ENCODE data around the gene GLYR1. TPM values are rescaled to one million over a fixed set of nuclear protein-coding genes. Genes with fewer than 3 reads are reported as not detected.

The GLYR1 gene
- total and polyA plus RNA-seq, 9 of the 15 experiments (the other 6 are each of a cell fraction or from before 2014, with no cell fraction given) = 6.7 to 99.2 (median 60.2) TPM

DNA sequence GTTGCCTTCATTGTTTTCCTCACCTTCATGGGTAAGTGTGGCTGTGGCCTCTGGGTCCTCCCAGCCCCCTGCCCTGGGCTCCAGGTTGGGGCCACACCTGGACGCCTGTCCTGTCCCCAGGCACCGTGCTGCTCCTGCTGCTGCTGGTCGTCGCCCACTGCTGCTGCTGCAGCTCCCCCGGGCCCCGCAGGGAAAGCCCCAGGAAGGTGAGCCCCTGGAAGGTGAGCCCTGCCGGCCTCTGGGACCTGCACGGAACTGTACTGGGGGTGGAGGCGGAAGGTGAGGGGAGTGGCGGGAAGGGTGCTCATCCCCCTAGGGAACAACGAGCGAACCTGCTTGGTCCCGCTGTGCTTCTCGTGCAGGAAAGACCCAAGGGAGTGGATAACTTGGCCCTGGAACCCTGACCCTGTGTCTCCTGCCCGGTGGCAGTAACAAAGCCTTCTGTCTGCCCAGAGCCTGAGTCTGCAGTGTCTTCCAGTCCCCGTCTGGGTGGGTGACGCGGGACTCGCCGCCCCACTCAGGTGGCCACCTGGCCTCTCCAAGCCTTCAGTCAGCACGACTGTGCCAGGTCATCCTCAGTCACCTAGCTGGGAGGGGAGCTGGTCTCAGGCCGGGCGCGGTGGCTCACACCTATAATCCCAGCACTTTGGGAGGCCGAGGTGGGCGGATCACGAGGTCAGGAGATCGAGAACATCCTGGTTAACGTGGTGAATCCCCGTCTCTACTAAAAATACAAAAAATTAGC lies 51.1 kb downstream of the GLYR1 start:
- in situ Hi-C loops (cut with MboI) = no loop called here
- no peak for DNase-seq (ENCODE audit: extremely low read depth in 1 of 4, low spot score in 3 of 4)
- H3K4me2 ChIP-seq (ENCODE audit: insufficient read depth, low read length) = no peak overlapping the region
- no peaks in the 10 kb centered on the region for H3K79me2 ChIP-seq (ENCODE audit: control insufficient read depth, insufficient read depth, low read length)
- peaks cover 13% of the 10 kb centered on the region; the same call in 1 of the 3 replicates for H3K36me3 ChIP-seq (ENCODE audit: control insufficient read depth, insufficient read depth, low read length)
- H3K9me3 ChIP-seq (replicated peaks; ENCODE audit: control insufficient read depth, insufficient read depth, low read depth, low read length) = no peaks in the 10 kb centered on the region
- no peak overlapping the region for H3K4me3 ChIP-seq
- H2AFZ ChIP-seq (ENCODE audit: low read depth, low read length) = no peak overlapping the region
- ChIA-PET CTCF (ENCODE audit: low intra/inter-chr PET ratio) (no interaction called here), POLR2A (no interaction called here)
- intact Hi-C loops (cut with micrococcal nuclease) = no loop called here
- ATAC-seq = no peak
- H3K9ac ChIP-seq (ENCODE audit: insufficient read depth in 1 of 2, low read depth in 2 of 2, low read length in 2 of 2) = 0 out of 4 replicates have a peak overlapping the region, but pooled peaks of 1 of the 2 experiments have one; percentile 28
- TF ChIP-seq POLR2G (IDR thresholded peaks at IDR 0.05; ENCODE audit: low read depth, low read length) (0 out of 2 replicates have a peak, but pooled peaks have one; percentile 9), RNF2 (IDR thresholded peaks at IDR 0.05) (no peak)
- H3K9me1 ChIP-seq (ENCODE audit: control insufficient read depth, insufficient read depth, low read length) = no peaks in the 10 kb centered on the region
- FAIRE-seq = no peak
- no peak overlapping the region for H3K27ac ChIP-seq (ENCODE audit: extremely low read depth, low read depth, low read length)
- WGBS (ENCODE audit: insufficient coverage, low coverage, missing lambda C conversion rate) = 83% methylated on average over 30 of the region's 30 CpGs
- no peaks in the 10 kb centered on the region for H3K27me3 ChIP-seq (ENCODE audit: control insufficient read depth in 2 of 2, insufficient read depth in 2 of 2, low read length in 2 of 2)
- H3K4me1 ChIP-seq (replicated peaks in 1 of 2; ENCODE audit: control insufficient read depth in 2 of 2, insufficient read depth in 2 of 2, low read length in 2 of 2) = peaks cover 3 to 37% of the 10 kb centered on the region in 2 experiments; a peak in 3 of 5 replicates
- no peaks in the 10 kb centered on the region for H4K20me1 ChIP-seq (replicated peaks; ENCODE audit: control insufficient read depth, insufficient read depth, low read length)
- no TSS peak for BruUV-seq (replicated peaks)

DNA sequence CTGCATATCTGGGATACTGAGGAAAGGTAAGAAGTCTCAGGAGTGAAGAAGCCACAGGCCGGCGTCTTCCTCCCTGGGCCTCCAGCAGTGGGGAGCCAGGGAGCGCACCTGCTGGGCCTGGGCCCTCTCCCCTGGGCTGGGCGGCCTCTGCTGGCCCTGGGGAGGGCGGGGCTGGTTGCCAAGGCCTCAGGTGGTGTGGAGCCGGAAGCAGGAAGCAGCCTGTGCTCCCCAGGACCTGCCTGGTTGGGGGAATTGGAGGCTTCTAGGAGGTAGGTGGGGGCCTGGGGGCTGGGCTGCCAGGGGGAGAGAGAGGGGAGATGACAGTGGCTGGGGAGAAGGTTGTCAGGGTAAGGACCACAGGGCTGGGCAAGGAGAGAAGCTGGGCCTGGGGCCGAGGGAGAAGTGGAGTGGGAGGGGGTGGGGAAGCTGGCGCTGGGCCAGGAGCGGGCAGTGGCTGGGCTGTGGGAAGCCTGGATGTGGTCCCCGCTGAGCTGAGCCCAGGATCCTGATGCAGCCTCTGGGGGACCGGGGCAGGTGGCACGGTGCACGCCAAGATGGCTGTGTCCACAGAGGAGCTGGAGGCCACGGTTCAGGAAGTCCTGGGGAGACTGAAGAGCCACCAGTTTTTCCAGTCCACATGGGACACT lies 51.8 kb downstream of the GLYR1 start, which contains the start of gene SMIM22:
TSS of gene SMIM22 (plus strand) at position 189 of the 647 bp plus-strand sequence. CDS start at position 555, 366 bp downstream.
- Histone ChIP-seq H3K9ac (ENCODE audit: insufficient read depth in 1 of 2, low read depth in 2 of 2, low read length in 2 of 2) (0 out of 4 replicates have a peak within 1 kb of the TSS, but pooled peaks of 1 of the 2 experiments have one; percentile 28), H3K27me3 (ENCODE audit: control insufficient read depth in 2 of 2, insufficient read depth in 2 of 2, low read length in 2 of 2) (no peaks in the 10 kb centered on the region), H3K36me3 (ENCODE audit: control insufficient read depth, insufficient read depth, low read length) (peaks cover 13% of the 10 kb centered on the region; the same call in 1 of the 3 replicates), H3K4me1 (replicated peaks in 1 of 2; ENCODE audit: control insufficient read depth in 2 of 2, insufficient read depth in 2 of 2, low read length in 2 of 2) (peaks cover 0 to 31% of the 10 kb centered on the region in 2 experiments; a peak in 2 of 5 replicates), H2AFZ (ENCODE audit: low read depth, low read length) (no peak within 1 kb of the TSS), H3K4me3 (no peak within 1 kb of the TSS), H3K79me2 (ENCODE audit: control insufficient read depth, insufficient read depth, low read length) (no peaks in the 10 kb centered on the region), H4K20me1 (replicated peaks; ENCODE audit: control insufficient read depth, insufficient read depth, low read length) (no peaks in the 10 kb centered on the region), H3K4me2 (ENCODE audit: insufficient read depth, low read length) (no peak within 1 kb of the TSS), H3K9me1 (ENCODE audit: control insufficient read depth, insufficient read depth, low read length) (no peaks in the 10 kb centered on the region), H3K9me3 (replicated peaks; ENCODE audit: control insufficient read depth, insufficient read depth, low read depth, low read length) (no peaks in the 10 kb centered on the region), H3K27ac (ENCODE audit: extremely low read depth, low read depth, low read length) (no peak within 1 kb of the TSS)
- intact Hi-C loops (cut with micrococcal nuclease) (no loop called here), in situ Hi-C loops (cut with MboI) (no loop called here)
- no TSS peak for BruUV-seq (replicated peaks)
- ChIA-PET POLR2A (no interaction called here), CTCF (ENCODE audit: low intra/inter-chr PET ratio) (no interaction called here)
- no peak for DNase-seq (ENCODE audit: extremely low read depth in 1 of 4, low spot score in 3 of 4)
- peak; percentile 19; the same call in 1 of the 3 replicates for ATAC-seq
- 75% methylated on average over 10 of the region's 14 CpGs for WGBS (ENCODE audit: insufficient coverage, low coverage, missing lambda C conversion rate)
- FAIRE-seq = no peak
- no peak for TF ChIP-seq SRSF7 (optimal IDR thresholded peaks at IDR 0.05; ENCODE audit: low read depth, low read length)
- TF ChIP-seq, protein P1, sequence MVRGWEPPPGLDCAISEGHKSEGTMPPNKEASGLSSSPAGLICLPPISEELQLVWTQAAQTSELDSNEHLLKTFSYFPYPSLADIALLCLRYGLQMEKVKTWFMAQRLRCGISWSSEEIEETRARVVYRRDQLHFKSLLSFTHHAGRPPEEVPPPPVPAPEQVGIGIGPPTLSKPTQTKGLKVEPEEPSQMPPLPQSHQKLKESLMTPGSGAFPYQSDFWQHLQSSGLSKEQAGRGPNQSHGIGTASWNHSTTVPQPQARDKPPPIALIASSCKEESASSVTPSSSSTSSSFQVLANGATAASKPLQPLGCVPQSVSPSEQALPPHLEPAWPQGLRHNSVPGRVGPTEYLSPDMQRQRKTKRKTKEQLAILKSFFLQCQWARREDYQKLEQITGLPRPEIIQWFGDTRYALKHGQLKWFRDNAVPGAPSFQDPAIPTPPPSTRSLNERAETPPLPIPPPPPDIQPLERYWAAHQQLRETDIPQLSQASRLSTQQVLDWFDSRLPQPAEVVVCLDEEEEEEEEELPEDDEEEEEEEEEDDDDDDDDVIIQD (CRISPR knock-in tag; IDR thresholded peaks at IDR 0.05) = no peak
- no peak for TF ChIP-seq MAFF (IDR thresholded peaks at IDR 0.05; ENCODE audit: low read length)
- TF ChIP-seq KDM4B (IDR thresholded peaks at IDR 0.05; ENCODE audit: borderline replicate concordance in 2 of 2, low read depth in 1 of 2) = no peak
- no peak for TF ChIP-seq ARNT (IDR thresholded peaks at IDR 0.05)
- TF ChIP-seq, protein P2, sequence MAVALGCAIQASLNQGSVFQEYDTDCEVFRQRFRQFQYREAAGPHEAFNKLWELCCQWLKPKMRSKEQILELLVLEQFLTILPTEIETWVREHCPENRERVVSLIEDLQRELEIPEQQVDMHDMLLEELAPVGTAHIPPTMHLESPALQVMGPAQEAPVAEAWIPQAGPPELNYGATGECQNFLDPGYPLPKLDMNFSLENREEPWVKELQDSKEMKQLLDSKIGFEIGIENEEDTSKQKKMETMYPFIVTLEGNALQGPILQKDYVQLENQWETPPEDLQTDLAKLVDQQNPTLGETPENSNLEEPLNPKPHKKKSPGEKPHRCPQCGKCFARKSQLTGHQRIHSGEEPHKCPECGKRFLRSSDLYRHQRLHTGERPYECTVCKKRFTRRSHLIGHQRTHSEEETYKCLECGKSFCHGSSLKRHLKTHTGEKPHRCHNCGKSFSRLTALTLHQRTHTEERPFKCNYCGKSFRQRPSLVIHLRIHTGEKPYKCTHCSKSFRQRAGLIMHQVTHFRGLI (CRISPR knock-in tag; IDR thresholded peaks at IDR 0.05) = no peak
- peak; percentile 88 for TF ChIP-seq NFIC (IDR thresholded peaks at IDR 0.05)
- TF ChIP-seq POLR2G (IDR thresholded peaks at IDR 0.05; ENCODE audit: low read depth, low read length) = 0 out of 2 replicates have a peak, but pooled peaks have one; percentile 6

All from K562 (cell line).